ENCODE results near the gene DSTYK. TPM values are rescaled to one million over a fixed set of nuclear protein-coding genes. Genes with fewer than 3 reads are reported as not detected.

Gene DSTYK
- total RNA-seq, 4 donors from 2014 or later, result 15.3 to 21.3 (median 17.7) TPM

DNA sequence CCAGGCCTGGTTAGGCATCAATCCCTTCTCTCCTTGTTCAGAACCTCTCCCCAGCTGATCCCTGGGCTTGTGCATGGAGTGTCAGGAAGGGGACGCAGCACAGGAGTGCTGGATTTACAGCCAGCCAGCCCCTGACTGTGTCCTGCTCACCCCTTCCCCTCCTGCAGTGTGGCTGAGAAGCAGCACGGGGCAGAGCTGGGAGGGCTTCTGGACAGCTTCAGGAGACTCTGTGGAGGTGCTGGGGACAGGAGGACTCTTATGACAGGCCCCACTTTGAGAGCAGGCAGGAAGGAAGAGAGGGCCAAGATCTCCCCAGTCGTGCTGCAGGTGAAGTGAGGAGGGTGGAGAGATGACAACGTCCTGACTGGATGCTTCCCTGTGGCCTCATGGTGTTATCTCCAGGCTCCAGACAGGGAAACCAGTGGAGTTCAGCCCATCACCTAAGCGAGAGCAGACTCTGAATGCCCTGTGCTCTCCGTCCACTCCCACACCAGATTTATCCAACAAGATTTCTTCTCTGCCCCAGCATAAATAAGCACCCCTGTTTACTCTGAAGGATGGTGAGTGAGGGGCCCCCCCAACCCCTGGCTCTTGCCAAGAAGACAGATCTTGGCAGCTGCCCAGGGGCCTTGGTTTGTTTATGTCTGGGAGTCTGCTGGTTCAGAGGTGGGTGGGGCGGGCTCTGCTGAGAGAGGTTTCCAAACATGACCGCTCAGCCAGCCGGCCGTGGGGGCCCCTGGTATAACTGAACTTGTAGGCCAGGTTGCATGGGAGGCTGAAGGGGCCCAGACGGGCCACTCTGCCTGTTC is 37.5 kb upstream of the DSTYK start:
- H3K4me3 ChIP-seq (ENCODE audit: low read depth, poor library complexity, severe bottlenecking), result no peak overlapping the region
- 47 to 59% methylated on average over 8 to 11 of the region's 11 CpGs for WGBS, 2 donors
- DNase-seq (ENCODE audit: low spot score in 2 of 2), result no peak
- TF ChIP-seq, protein P1, sequence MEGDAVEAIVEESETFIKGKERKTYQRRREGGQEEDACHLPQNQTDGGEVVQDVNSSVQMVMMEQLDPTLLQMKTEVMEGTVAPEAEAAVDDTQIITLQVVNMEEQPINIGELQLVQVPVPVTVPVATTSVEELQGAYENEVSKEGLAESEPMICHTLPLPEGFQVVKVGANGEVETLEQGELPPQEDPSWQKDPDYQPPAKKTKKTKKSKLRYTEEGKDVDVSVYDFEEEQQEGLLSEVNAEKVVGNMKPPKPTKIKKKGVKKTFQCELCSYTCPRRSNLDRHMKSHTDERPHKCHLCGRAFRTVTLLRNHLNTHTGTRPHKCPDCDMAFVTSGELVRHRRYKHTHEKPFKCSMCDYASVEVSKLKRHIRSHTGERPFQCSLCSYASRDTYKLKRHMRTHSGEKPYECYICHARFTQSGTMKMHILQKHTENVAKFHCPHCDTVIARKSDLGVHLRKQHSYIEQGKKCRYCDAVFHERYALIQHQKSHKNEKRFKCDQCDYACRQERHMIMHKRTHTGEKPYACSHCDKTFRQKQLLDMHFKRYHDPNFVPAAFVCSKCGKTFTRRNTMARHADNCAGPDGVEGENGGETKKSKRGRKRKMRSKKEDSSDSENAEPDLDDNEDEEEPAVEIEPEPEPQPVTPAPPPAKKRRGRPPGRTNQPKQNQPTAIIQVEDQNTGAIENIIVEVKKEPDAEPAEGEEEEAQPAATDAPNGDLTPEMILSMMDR (IDR thresholded peaks at IDR 0.05), result no peak
- no peak for TF ChIP-seq POLR2A (IDR thresholded peaks at IDR 0.05)
- intact Hi-C loops (cut with DNase I; ENCODE audit: low total_unique reads), result no loop called here

DNA sequence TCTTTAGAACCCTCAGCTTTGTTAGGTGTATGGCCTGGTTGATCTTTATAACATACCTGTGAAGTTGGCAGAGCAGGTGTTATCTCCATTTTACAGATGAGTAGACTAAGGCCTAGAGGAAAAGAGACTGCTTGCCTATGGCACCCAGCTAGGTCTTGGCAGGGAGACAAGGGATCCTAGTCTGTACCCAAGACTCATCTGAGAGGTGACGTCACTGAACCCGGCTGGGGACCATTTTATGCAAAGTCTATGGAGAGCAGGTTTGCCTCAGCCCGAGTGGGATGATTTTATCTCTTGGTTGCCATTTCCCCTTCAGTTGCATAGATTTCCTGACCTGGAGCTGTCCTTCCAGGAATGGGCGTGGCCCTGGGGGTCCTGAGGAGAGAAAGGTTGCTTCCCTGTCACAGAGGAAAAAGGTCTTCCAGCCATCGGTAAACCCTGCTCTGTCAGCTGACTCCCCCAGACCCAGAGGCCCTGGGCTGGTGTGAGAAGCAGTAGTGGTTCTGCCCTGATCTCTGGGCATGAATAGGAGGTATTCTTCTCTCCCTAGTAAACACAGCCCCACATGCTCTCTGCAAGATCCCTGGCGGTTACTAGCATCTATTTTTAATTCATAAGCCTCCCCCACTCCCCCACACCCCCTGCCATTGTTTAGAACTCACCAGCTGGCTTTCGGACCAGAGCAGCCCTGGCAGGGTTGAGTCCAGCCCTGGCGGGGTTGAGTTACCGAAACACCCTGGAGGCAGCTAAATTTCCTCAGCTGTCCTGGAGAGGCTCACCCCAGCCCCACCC is 35.8 kb upstream of the DSTYK start:
- WGBS, 2 donors, result 47 to 54% methylated on average over 9 of the region's 9 CpGs
- TF ChIP-seq, protein P1 (IDR thresholded peaks at IDR 0.05), result no peak
- no peak for TF ChIP-seq POLR2A (IDR thresholded peaks at IDR 0.05)
- intact Hi-C loops (cut with DNase I; ENCODE audit: low total_unique reads), result no loop called here
- no peak for DNase-seq (ENCODE audit: low spot score in 2 of 2)
- H3K4me3 ChIP-seq (ENCODE audit: low read depth, poor library complexity, severe bottlenecking), result no peak overlapping the region

DNA sequence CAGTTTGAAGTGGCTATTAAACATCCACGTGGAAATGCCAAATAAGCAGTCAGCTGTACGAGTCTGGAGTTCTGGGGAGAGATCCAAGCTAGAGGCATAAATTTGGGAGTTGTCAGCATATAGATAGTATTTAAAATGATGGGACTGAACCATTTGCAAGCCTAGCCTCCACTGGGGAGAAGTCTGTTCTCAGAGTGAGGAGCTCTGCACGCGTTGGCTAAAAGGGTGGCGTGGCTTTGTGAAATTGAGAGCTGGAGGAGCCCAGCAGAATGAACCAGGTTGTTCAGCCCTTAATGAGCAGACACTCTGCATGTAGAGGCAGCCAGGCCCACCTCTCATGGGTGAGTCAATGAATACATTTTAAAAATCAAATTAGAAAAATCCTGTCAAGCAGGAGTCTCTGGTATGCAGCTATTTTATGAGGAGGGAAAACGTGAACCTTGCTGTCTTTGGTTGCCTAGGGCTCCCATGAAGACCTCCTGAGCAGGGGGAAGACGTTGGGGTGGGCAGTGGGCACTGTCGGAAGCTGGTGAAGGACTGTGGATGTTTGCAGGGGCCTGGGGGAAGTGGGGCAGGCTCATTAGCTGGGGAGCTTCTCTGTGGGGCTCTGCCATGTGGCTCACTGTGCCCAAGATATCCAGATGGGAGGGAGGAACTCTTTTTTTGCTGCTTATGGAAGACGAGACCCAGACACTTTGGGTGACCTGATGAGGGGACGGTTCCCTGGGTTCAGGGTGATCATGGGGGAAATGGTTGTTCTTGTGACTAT is 35.0 kb upstream of the DSTYK start:
- TF ChIP-seq POLR2A (IDR thresholded peaks at IDR 0.05), result no peak
- TF ChIP-seq, protein P1 (IDR thresholded peaks at IDR 0.05), result no peak
- DNase-seq (ENCODE audit: low spot score in 2 of 2), result peak in 1 of 2 donors; percentile 66
- intact Hi-C loops (cut with DNase I; ENCODE audit: low total_unique reads), result no loop called here
- 63 to 64% methylated on average over 10 of the region's 10 CpGs for WGBS, 2 donors
- H3K4me3 ChIP-seq (ENCODE audit: low read depth, poor library complexity, severe bottlenecking), result no peak overlapping the region

DNA sequence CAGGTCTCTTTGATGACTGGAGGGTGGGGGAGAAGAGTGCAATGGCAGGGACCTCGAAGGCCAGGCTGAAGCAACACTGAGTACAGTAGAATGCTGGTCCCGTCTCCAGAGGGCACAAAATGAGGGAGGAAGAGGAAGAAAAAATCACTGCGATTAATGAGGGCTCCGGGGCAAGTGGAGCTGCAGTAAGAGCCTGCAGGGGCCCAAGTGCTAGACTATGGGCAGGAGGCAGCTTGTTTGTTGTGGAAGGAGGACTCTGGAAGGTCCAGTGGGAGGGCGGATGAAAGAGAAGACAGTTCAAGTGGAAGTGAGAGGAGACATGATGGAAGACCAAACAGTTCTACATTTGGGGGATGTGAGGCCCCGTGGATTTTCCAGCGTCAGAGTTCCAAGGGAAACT is 33.6 kb upstream of the DSTYK start:
- 89 to 90% methylated on average over 7 of the region's 7 CpGs for WGBS, 2 donors
- TF ChIP-seq, protein P1 (IDR thresholded peaks at IDR 0.05), result no peak
- TF ChIP-seq POLR2A (IDR thresholded peaks at IDR 0.05), result no peak
- H3K4me3 ChIP-seq (ENCODE audit: low read depth, poor library complexity, severe bottlenecking), result no peak overlapping the region
- peak in 1 of 2 donors; percentile 67 for DNase-seq (ENCODE audit: low spot score in 2 of 2)
- intact Hi-C loops (cut with DNase I; ENCODE audit: low total_unique reads), result no loop called here

DNA sequence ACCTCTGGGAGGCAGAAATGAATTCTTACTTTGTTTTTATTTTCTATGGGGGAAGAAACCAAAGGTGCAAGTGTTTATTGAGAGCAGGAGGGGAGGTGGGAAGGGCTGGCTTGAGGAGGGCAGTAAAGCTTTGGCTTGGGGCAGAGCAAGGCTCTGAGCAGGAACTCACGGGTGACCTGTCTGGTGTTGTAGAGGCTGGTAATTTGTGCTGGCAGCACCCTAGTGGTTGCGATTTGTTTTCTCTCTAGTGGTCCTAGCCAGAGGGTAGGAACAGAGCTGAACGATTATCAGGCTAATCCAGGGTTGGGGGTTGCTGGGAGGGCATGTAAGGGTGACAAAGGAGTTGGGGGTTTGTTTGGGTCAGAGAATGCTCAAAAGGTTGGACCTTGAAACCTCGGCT is 32.9 kb upstream of the DSTYK start:
- DNase-seq (ENCODE audit: low spot score in 2 of 2), result peak in 1 of 2 donors; percentile 8
- intact Hi-C loops (cut with DNase I; ENCODE audit: low total_unique reads), result no loop called here
- WGBS, 2 donors, result 82 to 93% methylated on average over 4 of the region's 4 CpGs
- H3K4me3 ChIP-seq (ENCODE audit: low read depth, poor library complexity, severe bottlenecking), result no peak overlapping the region
- TF ChIP-seq, protein P1 (IDR thresholded peaks at IDR 0.05), result no peak
- TF ChIP-seq POLR2A (IDR thresholded peaks at IDR 0.05), result no peak
